C4-2B (cell line): ENCODE results near the gene CAMTA1.

ENCODE experiments used
- ZFX ChIP-seq: fragments of 450-650 bp; IDR thresholded peaks from 2 replicates; pipeline ENCODE4 v1.6.1; 2017
- TF ChIP-seq, protein P1 (sequence below): fragments of 450-650 bp; conservative IDR thresholded peaks from 2 replicates; pipeline ENCODE4 v1.5.1; 2017; ENCODE audit warnings: mild to moderate bottlenecking

DNA sequence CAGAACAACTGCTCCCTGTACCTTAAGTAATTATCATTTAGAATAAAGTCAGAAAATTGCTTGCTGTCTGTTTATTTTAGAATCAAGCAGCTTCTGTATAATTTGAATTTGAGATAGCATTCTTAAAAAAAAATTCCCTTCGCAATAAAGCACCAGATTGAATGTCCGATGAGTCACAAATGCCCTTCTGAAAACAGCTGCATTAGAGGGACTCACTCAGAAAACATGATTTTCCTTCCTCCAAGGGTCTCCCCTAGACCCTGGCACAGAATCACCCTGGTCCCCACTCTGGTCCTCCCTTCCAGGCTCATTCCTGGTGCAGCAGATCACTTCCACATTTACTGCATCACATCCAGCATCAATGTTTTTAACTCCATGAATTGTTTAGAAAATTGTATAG is 514.7 kb downstream of the CAMTA1 start:
- TF ChIP-seq, protein P1, sequence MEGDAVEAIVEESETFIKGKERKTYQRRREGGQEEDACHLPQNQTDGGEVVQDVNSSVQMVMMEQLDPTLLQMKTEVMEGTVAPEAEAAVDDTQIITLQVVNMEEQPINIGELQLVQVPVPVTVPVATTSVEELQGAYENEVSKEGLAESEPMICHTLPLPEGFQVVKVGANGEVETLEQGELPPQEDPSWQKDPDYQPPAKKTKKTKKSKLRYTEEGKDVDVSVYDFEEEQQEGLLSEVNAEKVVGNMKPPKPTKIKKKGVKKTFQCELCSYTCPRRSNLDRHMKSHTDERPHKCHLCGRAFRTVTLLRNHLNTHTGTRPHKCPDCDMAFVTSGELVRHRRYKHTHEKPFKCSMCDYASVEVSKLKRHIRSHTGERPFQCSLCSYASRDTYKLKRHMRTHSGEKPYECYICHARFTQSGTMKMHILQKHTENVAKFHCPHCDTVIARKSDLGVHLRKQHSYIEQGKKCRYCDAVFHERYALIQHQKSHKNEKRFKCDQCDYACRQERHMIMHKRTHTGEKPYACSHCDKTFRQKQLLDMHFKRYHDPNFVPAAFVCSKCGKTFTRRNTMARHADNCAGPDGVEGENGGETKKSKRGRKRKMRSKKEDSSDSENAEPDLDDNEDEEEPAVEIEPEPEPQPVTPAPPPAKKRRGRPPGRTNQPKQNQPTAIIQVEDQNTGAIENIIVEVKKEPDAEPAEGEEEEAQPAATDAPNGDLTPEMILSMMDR, result no peak
- no peak for TF ChIP-seq ZFX
